Choroid plexus epithelial cell (primary cell): Measurements from ENCODE around the gene CORIN.

Experiments used
- DNase-seq: peaks from one replicate; pipeline ENCODE4 v3.0.0-alpha.2; 2010; ENCODE audit warnings: low read depth
- H3K4me3 ChIP-seq: 2 replicates; pipeline ENCODE4 v1.5.1; 2011; ENCODE audit warnings: low read depth, mild to moderate bottlenecking, control low read depth, low read length, moderate library complexity
- CTCF ChIP-seq: conservative IDR thresholded peaks from 2 replicates; pipeline ENCODE4 v1.5.1; 2011; ENCODE audit warnings: low read depth, mild to moderate bottlenecking, control low read depth, inconsistent platforms, low read length, moderate library complexity

Gene CORIN

GRCh38 chr4:47849466-47849865 is 11.6 kb upstream of the CORIN start:
- no peak for DNase-seq
- no peak overlapping the region for H3K4me3 ChIP-seq
- TF ChIP-seq CTCF: no peak

- no peak overlapping the region for H3K4me3 ChIP-seq
- TF ChIP-seq CTCF: no peak
- no peak for DNase-seq
Observed at GRCh38 chr4:47848041-47848440, 10.2 kb upstream of the CORIN start.

- no peak overlapping the region for H3K4me3 ChIP-seq
- DNase-seq: no peak
- no peak for TF ChIP-seq CTCF
Observed at GRCh38 chr4:47842985-47843384, 5.1 kb upstream of the CORIN start.

- DNase-seq: peak; percentile 61
- TF ChIP-seq CTCF: no peak
- no peak overlapping the region for H3K4me3 ChIP-seq
Observed at GRCh38 chr4:47840291-47840690, 2.4 kb upstream of the CORIN start.

- no peak overlapping the region for H3K4me3 ChIP-seq
- TF ChIP-seq CTCF: peak; percentile 70
- peak; percentile 78 for DNase-seq
Observed at GRCh38 chr4:47839259-47839658, 1.4 kb upstream of the CORIN start.

GRCh38 chr4:47838445-47838844 is 578 bp upstream of the CORIN start:
- peak; percentile 22 for TF ChIP-seq CTCF
- DNase-seq: no peak
- H3K4me3 ChIP-seq: no peak overlapping the region

GRCh38 chr4:47837094-47837907 is 566 bp downstream of the CORIN start:
- H3K4me3 ChIP-seq: peak overlapping the region; percentile 67
- no peak for TF ChIP-seq CTCF
- DNase-seq: no peak
